ENCODE data around the gene SPINK9.
A peak's percentile ranks its signal among the peaks of the same experiment; 100 is the strongest.

SPINK9 gene, protein sequence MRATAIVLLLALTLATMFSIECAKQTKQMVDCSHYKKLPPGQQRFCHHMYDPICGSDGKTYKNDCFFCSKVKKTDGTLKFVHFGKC

GRCh38 chr5:148335259-148335658 lies at the start of gene SPINK9:
SPINK9 (plus strand) TSS chr5:148335559; CDS start chr5:148335614, 55 bp downstream.
- DNase-seq (ENCODE audit: insufficient read length, low spot score) (no peak), FAIRE-seq (no peak)
- no peak for TF ChIP-seq CTCF (IDR thresholded peaks at IDR 0.05; ENCODE audit: insufficient read depth, missing control alignments)

DNA sequence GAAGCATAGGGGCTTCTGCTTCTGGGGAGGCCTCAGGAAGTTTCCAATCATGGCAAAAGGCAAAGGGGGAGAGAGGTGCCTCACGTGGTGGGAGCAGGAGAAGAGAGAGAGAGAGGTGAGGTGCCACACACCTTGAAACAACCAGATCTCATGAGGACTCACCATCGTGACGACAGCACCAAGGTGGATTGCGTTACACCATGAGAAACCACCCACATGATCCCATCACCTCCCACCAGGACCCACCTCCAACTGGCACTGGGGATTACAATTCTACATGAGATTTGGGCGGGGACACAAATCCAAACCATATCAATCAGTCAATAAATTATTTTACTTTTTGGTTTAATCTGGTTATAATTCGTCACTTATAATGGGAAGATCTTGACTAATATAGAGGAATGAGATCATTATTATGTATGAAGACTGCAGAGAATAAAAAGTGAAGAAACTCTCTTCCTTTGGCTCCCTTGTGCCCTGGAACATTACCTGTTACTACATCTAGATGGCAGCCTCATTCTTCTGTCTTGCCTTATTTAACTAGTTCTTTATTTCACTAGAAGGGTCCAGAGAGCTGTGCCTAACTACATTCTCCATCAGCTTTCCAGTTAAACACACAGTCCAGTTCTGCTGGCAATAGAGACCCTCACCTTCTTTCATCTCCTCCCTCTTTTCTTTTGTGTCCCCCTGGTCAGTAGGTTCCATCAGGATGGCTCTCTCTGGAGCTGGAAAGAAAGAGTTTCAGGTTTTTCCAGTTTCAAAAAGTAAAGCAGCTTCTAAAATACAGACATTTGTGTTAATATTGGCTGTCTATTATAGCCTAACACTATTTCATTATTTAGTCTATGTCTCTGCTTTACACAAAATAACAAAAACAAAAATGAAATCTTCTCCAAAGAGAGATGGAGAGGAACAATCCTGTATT lies 44.8 kb upstream of the SPINK9 start:
- FAIRE-seq (no peak), DNase-seq (ENCODE audit: insufficient read length, low spot score) (no peak)
- peak; percentile 49 for TF ChIP-seq CTCF (IDR thresholded peaks at IDR 0.05; ENCODE audit: insufficient read depth, missing control alignments)

- FAIRE-seq (no peak), DNase-seq (ENCODE audit: insufficient read length, low spot score) (no peak)
- no peak for TF ChIP-seq CTCF (IDR thresholded peaks at IDR 0.05; ENCODE audit: insufficient read depth, missing control alignments)
These were observed 37.6 kb upstream of the SPINK9 start for GRCh38 chr5:148297731-148298130.

- FAIRE-seq (no peak), DNase-seq (ENCODE audit: insufficient read length, low spot score) (no peak)
- TF ChIP-seq CTCF (IDR thresholded peaks at IDR 0.05; ENCODE audit: insufficient read depth, missing control alignments) = no peak
These were observed 28.9 kb upstream of the SPINK9 start for GRCh38 chr5:148306446-148306845.

DNA sequence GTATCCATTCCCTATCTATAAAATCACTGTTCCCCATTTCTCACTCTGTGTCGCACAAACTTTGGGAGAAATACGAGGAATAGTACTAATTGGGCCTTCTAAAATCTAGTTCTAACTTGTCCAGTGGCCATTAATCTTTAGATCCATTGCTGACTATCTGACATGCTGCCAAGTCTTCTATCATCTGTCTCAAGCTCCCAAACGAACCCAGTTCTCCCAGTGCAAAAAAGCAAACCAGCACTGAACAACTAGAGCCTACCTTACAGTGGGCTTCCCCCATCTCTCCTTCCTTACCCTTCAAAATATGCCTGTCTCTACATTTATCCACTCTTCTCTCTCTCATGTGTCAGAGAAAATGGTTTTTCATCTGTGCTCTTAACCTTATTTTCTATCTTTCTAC lies 26.3 kb upstream of the SPINK9 start:
- FAIRE-seq (no peak), DNase-seq (ENCODE audit: insufficient read length, low spot score) (no peak)
- TF ChIP-seq CTCF (IDR thresholded peaks at IDR 0.05; ENCODE audit: insufficient read depth, missing control alignments) = no peak

DNA sequence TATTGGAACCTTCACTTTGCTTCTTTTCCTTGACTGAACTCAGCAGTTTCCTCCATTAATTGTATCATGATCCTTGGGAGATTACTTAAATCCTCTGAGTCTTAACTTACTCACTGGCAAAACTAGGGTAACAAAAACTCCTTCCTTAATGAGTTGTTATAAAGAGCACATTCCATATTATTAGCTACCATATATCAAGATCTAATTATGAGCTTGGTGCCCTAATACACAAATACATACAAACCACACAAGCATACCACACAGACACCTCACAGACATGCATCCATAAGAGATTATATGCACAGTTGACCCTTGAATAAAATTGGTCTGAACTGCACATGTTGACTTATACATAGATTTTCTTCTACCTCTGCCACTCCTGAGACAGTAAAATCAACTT lies 25.6 kb upstream of the SPINK9 start:
- DNase-seq (ENCODE audit: insufficient read length, low spot score) = no peak
- TF ChIP-seq CTCF (IDR thresholded peaks at IDR 0.05; ENCODE audit: insufficient read depth, missing control alignments) = no peak
- FAIRE-seq = no peak

GRCh38 chr5:148311484-148311883 lies 23.9 kb upstream of the SPINK9 start:
- no peak for FAIRE-seq
- no peak for DNase-seq (ENCODE audit: insufficient read length, low spot score)
- TF ChIP-seq CTCF (IDR thresholded peaks at IDR 0.05; ENCODE audit: insufficient read depth, missing control alignments) = no peak

Data from D721Med (cell line).